Activated CD4-positive, alpha-beta T cell treated with anti-CD3 and anti-CD28 coated beads for 4 hours (primary cell): ENCODE measurements around the gene ATOX1.

ENCODE experiments used
- DNase-seq, 2 donors: peaks; one replicate each; pipeline ENCODE4 v3.0.0-alpha.2; 2020

The ATOX1 gene

DNA sequence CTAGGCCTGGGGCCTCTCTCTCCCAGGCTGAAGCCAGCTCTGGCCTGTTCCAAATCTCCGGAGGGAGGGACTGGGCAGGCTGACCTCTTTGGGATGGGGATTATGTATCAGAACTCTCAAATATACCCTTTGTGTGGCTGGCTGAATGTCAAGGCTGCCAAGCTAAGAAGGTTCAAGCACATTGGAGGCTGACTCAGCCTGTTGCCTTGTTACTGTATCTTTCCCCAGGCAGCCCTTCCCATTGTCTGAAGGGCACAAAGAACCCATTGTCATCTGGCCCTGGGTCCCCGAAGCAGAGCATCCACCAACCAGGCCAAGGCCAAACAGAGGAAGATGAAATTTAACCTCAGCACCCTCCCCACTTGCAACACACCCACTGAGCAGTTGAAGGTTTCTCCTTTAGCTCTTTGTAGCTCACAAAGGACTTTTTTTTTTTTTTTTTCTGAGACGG lies 64.4 kb downstream of the ATOX1 start:
- no peak for DNase-seq
